DND-41 (cell line): ENCODE measurements around the gene NTSR1.

ENCODE experiments used
- CTCF ChIP-seq: IDR thresholded peaks from 2 replicates; pipeline ENCODE4 v1.5.1; 2012; ENCODE audit warnings: borderline replicate concordance, low read length, moderate library complexity, mild to moderate bottlenecking; ENCODE audit not compliant: poor library complexity, severe bottlenecking; ENCODE audit errors: extremely low read depth
- EZH2 ChIP-seq: IDR thresholded peaks from 3 replicates; pipeline ENCODE4 v1.6.1; 2012; ENCODE audit warnings: borderline replicate concordance, low read depth, mild to moderate bottlenecking, moderate library complexity, low read length, inconsistent platforms; ENCODE audit not compliant: severe bottlenecking

GRCh38 chr20:62665826-62666735 lies 42.6 kb upstream of the NTSR1 start:
- TF ChIP-seq CTCF (no peak), EZH2 (no peak)
